Adrenal gland (tissue), 5 donors: Measurements from ENCODE around the gene ARMCX5.

Source experiments
- CTCF ChIP-seq, 6 experiments: fragments of 450-650 bp in 4 of 6; fragments of 200-600 bp in 2 of 6; sonication (generic) in 1 of 6; IDR thresholded peaks; 1 replicate in 5 of 6; 2 replicates in 1 of 6; pipeline versions ENCODE4 v1.5.1 to v1.8.0; 2016 to 2021; ENCODE audit warnings: antibody characterized with exemption in 6 of 6, mild to moderate bottlenecking in 2 of 6, moderate library complexity in 1 of 6
- POLR2A ChIP-seq, 2 donors: fragments of 450-650 bp; IDR thresholded peaks; one replicate each; pipeline ENCODE4 v1.6.1; 2017; ENCODE audit warnings: antibody characterized with exemption in 2 of 2, mild to moderate bottlenecking in 2 of 2, moderate library complexity in 1 of 2
- donor health status: DM: no; HTN: no; CAD: no.

- TF ChIP-seq CTCF (IDR thresholded peaks at IDR 0.05) (no peak), POLR2A (IDR thresholded peaks at IDR 0.05) (no peak)
Observed at GRCh38 chrX:102604327-102604726, 5.0 kb downstream of the ARMCX5 start.
